ENCODE results near the gene GRPEL2.

Gene GRPEL2

DNA sequence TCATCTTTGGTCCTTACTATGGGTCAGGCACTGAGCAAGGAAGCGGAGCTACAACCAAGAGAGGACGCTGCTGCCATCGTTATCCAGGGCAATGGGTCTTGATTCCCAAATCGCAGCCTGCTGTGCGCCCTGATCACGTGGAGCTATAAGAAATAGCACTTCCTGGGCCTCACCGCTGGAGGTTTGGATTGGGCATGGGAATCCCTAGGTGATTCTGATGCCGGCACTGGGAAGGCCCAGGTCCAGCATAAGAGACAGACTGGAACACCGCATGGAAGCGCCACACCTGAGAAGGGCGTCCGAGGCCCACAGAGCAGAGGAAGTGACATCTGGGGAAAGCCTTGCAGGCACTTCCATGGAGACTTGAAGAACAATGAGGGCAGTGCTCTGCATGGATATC, 30.8 kb downstream of the GRPEL2 start:
- Histone ChIP-seq H3K18ac (ENCODE audit: low read depth in 1 of 2, low read length in 2 of 2) (peak overlapping the region in 1 of 2 experiments; percentile 13), H3K4me2 (ENCODE audit: low read length, poor library complexity, severe bottlenecking) (no peak overlapping the region), H4K8ac (ENCODE audit: low read length) (no peak overlapping the region), H3K79me1 (replicated peaks; ENCODE audit: low read length, poor library complexity, severe bottlenecking) (no peaks in the 10 kb centered on the region), H3K4ac (ENCODE audit: low read depth in 1 of 2, low read length in 2 of 2) (no peak overlapping the region), H2AFZ (ENCODE audit: low read depth, low read length) (no peak overlapping the region), H3K36me3 (ENCODE audit: control insufficient read depth in 1 of 2, insufficient read depth in 2 of 2, low read depth in 1 of 2, low read length in 2 of 2) (no peaks in the 10 kb centered on the region), H2BK5ac (ENCODE audit: low read depth, low read length, poor library complexity, severe bottlenecking) (no peak overlapping the region), H2AK5ac (ENCODE audit: low read length, severe bottlenecking) (no peak overlapping the region), H3K27ac (ENCODE audit: low read length, poor library complexity, severe bottlenecking) (no peak overlapping the region), H3K4me1 (ENCODE audit: control insufficient read depth, insufficient read depth, low read depth, low read length) (no peaks in the 10 kb centered on the region), H3K9ac (ENCODE audit: low read length) (no peak overlapping the region), H4K91ac (ENCODE audit: low read length) (peak overlapping the region; percentile 72), H3K27me3 (ENCODE audit: control insufficient read depth in 1 of 2, insufficient read depth in 1 of 2, low read length in 2 of 2) (peaks cover 4 to 26% of the 10 kb centered on the region in 2 experiments), H2BK12ac (ENCODE audit: low read length in 2 of 2) (peak overlapping the region in 1 of 2 experiments; percentile 88), H3K4me3 (ENCODE audit: insufficient read depth in 1 of 2, low read depth in 1 of 2, low read length in 2 of 2) (no peak overlapping the region), H3K9me3 (ENCODE audit: control insufficient read depth, low read length) (no peaks in the 10 kb centered on the region), H2BK15ac (ENCODE audit: low read depth, poor library complexity, severe bottlenecking) (peak overlapping the region; percentile 56), H2BK120ac (ENCODE audit: low read depth, low read length) (peak overlapping the region; percentile 66), H3K23ac (ENCODE audit: low read length in 2 of 2) (no peak overlapping the region), H3K14ac (ENCODE audit: low read length in 2 of 2) (no peak overlapping the region)
- no peak for DNase-seq
- WGBS, result 96% methylated on average over 12 of the region's 12 CpGs

- no peaks in the 10 kb centered on the region for H3K79me1 ChIP-seq (replicated peaks; ENCODE audit: low read length, poor library complexity, severe bottlenecking)
- 91% methylated on average over 6 of the region's 7 CpGs for WGBS
- no peaks in the 10 kb centered on the region for H3K9me3 ChIP-seq (ENCODE audit: control insufficient read depth, low read length)
- H2BK15ac ChIP-seq (ENCODE audit: low read depth, poor library complexity, severe bottlenecking), result peak overlapping the region; percentile 73
- no peak overlapping the region for H3K23ac ChIP-seq (ENCODE audit: low read length in 2 of 2)
- H3K4me1 ChIP-seq (ENCODE audit: control insufficient read depth, insufficient read depth, low read depth, low read length), result peaks cover 2% of the 10 kb centered on the region
- no peak overlapping the region for H2BK5ac ChIP-seq (ENCODE audit: low read depth, low read length, poor library complexity, severe bottlenecking)
- peak overlapping the region; percentile 58 for H4K91ac ChIP-seq (ENCODE audit: low read length)
- no peak overlapping the region for H3K14ac ChIP-seq (ENCODE audit: low read length in 2 of 2)
- no peak overlapping the region for H3K9ac ChIP-seq (ENCODE audit: low read length)
- no peak overlapping the region for H3K27ac ChIP-seq (ENCODE audit: low read length, poor library complexity, severe bottlenecking)
- no peak for DNase-seq
- no peak overlapping the region for H4K8ac ChIP-seq (ENCODE audit: low read length)
- peak overlapping the region; percentile 8 to 69 for H2BK12ac ChIP-seq (ENCODE audit: low read length in 2 of 2)
- no peak overlapping the region for H3K18ac ChIP-seq (ENCODE audit: low read depth in 1 of 2, low read length in 2 of 2)
- H3K4me3 ChIP-seq (ENCODE audit: insufficient read depth in 1 of 2, low read depth in 1 of 2, low read length in 2 of 2), result no peak overlapping the region
- no peak overlapping the region for H3K4me2 ChIP-seq (ENCODE audit: low read length, poor library complexity, severe bottlenecking)
- peak overlapping the region in 1 of 2 experiments; percentile 30 for H3K4ac ChIP-seq (ENCODE audit: low read depth in 1 of 2, low read length in 2 of 2)
- no peak overlapping the region for H2BK120ac ChIP-seq (ENCODE audit: low read depth, low read length)
- no peak overlapping the region for H2AK5ac ChIP-seq (ENCODE audit: low read length, severe bottlenecking)
- H2AFZ ChIP-seq (ENCODE audit: low read depth, low read length), result no peak overlapping the region
- peaks cover 2 to 22% of the 10 kb centered on the region in 2 experiments for H3K27me3 ChIP-seq (ENCODE audit: control insufficient read depth in 1 of 2, insufficient read depth in 1 of 2, low read length in 2 of 2)
- H3K36me3 ChIP-seq (ENCODE audit: control insufficient read depth in 1 of 2, insufficient read depth in 2 of 2, low read depth in 1 of 2, low read length in 2 of 2), result no peaks in the 10 kb centered on the region
Measured at GRCh38 chr5:149376711-149377447, 31.6 kb downstream of the GRPEL2 start.

- Histone ChIP-seq H4K91ac (ENCODE audit: low read length) (peak overlapping the region; percentile 77), H3K4me3 (ENCODE audit: insufficient read depth in 1 of 2, low read depth in 1 of 2, low read length in 2 of 2) (no peak overlapping the region), H3K18ac (ENCODE audit: low read depth in 1 of 2, low read length in 2 of 2) (peak overlapping the region; percentile 5 to 68), H3K4me1 (ENCODE audit: control insufficient read depth, insufficient read depth, low read depth, low read length) (peaks cover 12% of the 10 kb centered on the region), H2AK5ac (ENCODE audit: low read length, severe bottlenecking) (no peak overlapping the region), H3K27ac (ENCODE audit: low read length, poor library complexity, severe bottlenecking) (no peak overlapping the region), H3K36me3 (ENCODE audit: control insufficient read depth in 1 of 2, insufficient read depth in 2 of 2, low read depth in 1 of 2, low read length in 2 of 2) (no peaks in the 10 kb centered on the region), H2BK12ac (ENCODE audit: low read length in 2 of 2) (peak overlapping the region; percentile 61 to 91), H3K9ac (ENCODE audit: low read length) (no peak overlapping the region), H2BK120ac (ENCODE audit: low read depth, low read length) (no peak overlapping the region), H4K8ac (ENCODE audit: low read length) (peak overlapping the region; percentile 45), H3K27me3 (ENCODE audit: control insufficient read depth in 1 of 2, insufficient read depth in 1 of 2, low read length in 2 of 2) (peaks cover 0 to 17% of the 10 kb centered on the region in 2 experiments), H3K79me1 (replicated peaks; ENCODE audit: low read length, poor library complexity, severe bottlenecking) (no peaks in the 10 kb centered on the region), H2AFZ (ENCODE audit: low read depth, low read length) (no peak overlapping the region), H3K4me2 (ENCODE audit: low read length, poor library complexity, severe bottlenecking) (no peak overlapping the region), H3K14ac (ENCODE audit: low read length in 2 of 2) (no peak overlapping the region), H2BK15ac (ENCODE audit: low read depth, poor library complexity, severe bottlenecking) (peak overlapping the region; percentile 35), H3K23ac (ENCODE audit: low read length in 2 of 2) (no peak overlapping the region), H3K9me3 (ENCODE audit: control insufficient read depth, low read length) (no peaks in the 10 kb centered on the region), H2BK5ac (ENCODE audit: low read depth, low read length, poor library complexity, severe bottlenecking) (no peak overlapping the region), H3K4ac (ENCODE audit: low read depth in 1 of 2, low read length in 2 of 2) (no peak overlapping the region)
- WGBS, result 82% methylated on average over 5 of the region's 5 CpGs
- no peak for DNase-seq
Measured at GRCh38 chr5:149378241-149378820, 33.0 kb downstream of the GRPEL2 start.

- H3K9me3 ChIP-seq (ENCODE audit: control insufficient read depth, low read length), result no peaks in the 10 kb centered on the region
- peak within 1 kb of the TSS in 1 of 2 experiments; percentile 38 for H3K14ac ChIP-seq (ENCODE audit: low read length in 2 of 2)
- H3K9ac ChIP-seq (ENCODE audit: low read length), result no peak within 1 kb of the TSS
- H3K4me3 ChIP-seq (ENCODE audit: insufficient read depth in 1 of 2, low read depth in 1 of 2, low read length in 2 of 2), result no peak within 1 kb of the TSS
- 96% methylated on average over 20 of the region's 22 CpGs for WGBS
- H2AFZ ChIP-seq (ENCODE audit: low read depth, low read length), result no peak within 1 kb of the TSS
- H3K27me3 ChIP-seq (ENCODE audit: control insufficient read depth in 1 of 2, insufficient read depth in 1 of 2, low read length in 2 of 2), result peaks cover 0 to 17% of the 10 kb centered on the region in 2 experiments
- H2BK12ac ChIP-seq (ENCODE audit: low read length in 2 of 2), result peak within 1 kb of the TSS; percentile 88 to 91
- DNase-seq, result no peak
- no peaks in the 10 kb centered on the region for H3K79me1 ChIP-seq (replicated peaks; ENCODE audit: low read length, poor library complexity, severe bottlenecking)
- peak within 1 kb of the TSS in 1 of 2 experiments; percentile 62 for H3K4ac ChIP-seq (ENCODE audit: low read depth in 1 of 2, low read length in 2 of 2)
- H3K4me2 ChIP-seq (ENCODE audit: low read length, poor library complexity, severe bottlenecking), result no peak within 1 kb of the TSS
- peak within 1 kb of the TSS; percentile 73 for H2BK15ac ChIP-seq (ENCODE audit: low read depth, poor library complexity, severe bottlenecking)
- no peak within 1 kb of the TSS for H2BK5ac ChIP-seq (ENCODE audit: low read depth, low read length, poor library complexity, severe bottlenecking)
- peak within 1 kb of the TSS; percentile 45 for H4K8ac ChIP-seq (ENCODE audit: low read length)
- H3K4me1 ChIP-seq (ENCODE audit: control insufficient read depth, insufficient read depth, low read depth, low read length), result peaks cover 12% of the 10 kb centered on the region
- no peak within 1 kb of the TSS for H3K27ac ChIP-seq (ENCODE audit: low read length, poor library complexity, severe bottlenecking)
- H2AK5ac ChIP-seq (ENCODE audit: low read length, severe bottlenecking), result no peak within 1 kb of the TSS
- no peaks in the 10 kb centered on the region for H3K36me3 ChIP-seq (ENCODE audit: control insufficient read depth in 1 of 2, insufficient read depth in 2 of 2, low read depth in 1 of 2, low read length in 2 of 2)
- H3K18ac ChIP-seq (ENCODE audit: low read depth in 1 of 2, low read length in 2 of 2), result peak within 1 kb of the TSS; percentile 68 to 86
- H3K23ac ChIP-seq (ENCODE audit: low read length in 2 of 2), result no peak within 1 kb of the TSS
- peak within 1 kb of the TSS; percentile 77 for H4K91ac ChIP-seq (ENCODE audit: low read length)
- H2BK120ac ChIP-seq (ENCODE audit: low read depth, low read length), result peak within 1 kb of the TSS; percentile 39
Measured at GRCh38 chr5:149379177-149379761, 34.0 kb downstream of the GRPEL2 start, which contains the start of gene IL17B. Gene IL17B (minus strand): TSS chr5:149379292. CDS start chr5:149379225, 67 bp downstream.

All from mesenchymal stem cell (in vitro differentiated cells and primary cell).